T-cell (primary cell): ENCODE measurements around the gene KLHL25. TPM values are rescaled to one million over a fixed set of nuclear protein-coding genes. Genes with fewer than 3 reads are reported as not detected.
"Not testable (repeated sequence)": the region's sequence is repeated elsewhere in the genome, so short reads cannot be mapped to it uniquely, and the experiment has no call there.

Source experiments
- ATAC-seq, 4 experiments: fragments of 200-7000 bp in 3 of 4; fragments of 150-1000 bp in 1 of 4; cut with Tn5 transposase; replicated peaks in 1 of 4; 1 replicate in 3 of 4; 2 replicates in 1 of 4; pipeline ENCODE4 v1.10.0; 2021; ENCODE audit warnings: moderate library complexity in 3 of 4, mild to moderate bottlenecking in 2 of 4, moderate number of reproducible peaks in 1 of 4
- CTCF ChIA-PET, 2 donors: fragments of 300-600 bp; sonication (Branson Sonifier 250); formaldehyde crosslinking; loops; one replicate each; lab custom pipeline; 2022; ENCODE audit warnings: antibody characterized with exemption in 2 of 2; lab: Charles Lee
- POLR2A ChIA-PET, 2 donors: fragments of 300-600 bp; sonication (Branson Sonifier 250); formaldehyde crosslinking; loops; one replicate each; lab custom pipeline; 2022; ENCODE audit warnings: antibody characterized with exemption in 2 of 2; lab: Charles Lee
- DNase-seq, 35 experiments: peaks; one replicate each; pipeline versions ENCODE4 v3.0.0 to v3.0.0-alpha.2; 2013 to 2023
- H3K27ac ChIP-seq: one replicate; pipeline ENCODE4 v1.5.1; 2013; ENCODE audit warnings: low read length
- H3K27me3 ChIP-seq, 2 experiments: replicated peaks in 1 of 2; 1 replicate in 1 of 2; 2 replicates in 1 of 2; pipeline versions ENCODE4 v1.6.1 to v1.7.0; 2013; ENCODE audit warnings: low read length in 1 of 2, mixed read lengths in 1 of 2; ENCODE audit not compliant: control insufficient read depth in 2 of 2, insufficient read depth in 2 of 2; ENCODE audit errors: extremely low read depth in 1 of 2
- H3K36me3 ChIP-seq, 2 donors: 1 replicate in 1 of 2; 2 replicates in 1 of 2; pipeline versions ENCODE4 v1.6.1 to v1.7.0; 2013; ENCODE audit warnings: low read length in 1 of 2; ENCODE audit not compliant: control insufficient read depth in 2 of 2, insufficient read depth in 1 of 2; ENCODE audit errors: extremely low read depth in 1 of 2
- H3K4me1 ChIP-seq, 2 experiments: 1 replicate in 1 of 2; 2 replicates in 1 of 2; pipeline versions ENCODE4 v1.6.1 to v1.7.0; 2013; ENCODE audit warnings: low read length in 2 of 2, mixed read lengths in 1 of 2; ENCODE audit not compliant: insufficient read depth in 2 of 2, control insufficient read depth in 1 of 2; ENCODE audit errors: extremely low read depth in 1 of 2
- H3K4me3 ChIP-seq, 2 donors: 1 replicate in 1 of 2; 2 replicates in 1 of 2; pipeline versions ENCODE4 v1.5.1 to v1.7.0; 2013; ENCODE audit warnings: mild to moderate bottlenecking in 2 of 2, low read length in 1 of 2, moderate library complexity in 1 of 2; ENCODE audit not compliant: control insufficient read depth in 1 of 2; ENCODE audit errors: extremely low read depth in 1 of 2
- H3K9me3 ChIP-seq: 2 replicates; pipeline ENCODE4 v1.7.0; 2013
- H3K27ac Mint-ChIP-seq, 2 donors: one replicate each; pipeline ENCODE4 v1.8.0; 2020 to 2021; ENCODE audit warnings: mild to moderate bottlenecking in 2 of 2, mixed read lengths in 2 of 2
- H3K27me3 Mint-ChIP-seq, 2 donors: one replicate each; pipeline ENCODE4 v1.8.0; 2021 to 2022; ENCODE audit warnings: mixed read lengths in 2 of 2
- H3K36me3 Mint-ChIP-seq: one replicate; pipeline ENCODE4 v1.8.0; 2021; ENCODE audit warnings: mixed read lengths
- H3K4me1 Mint-ChIP-seq, 3 donors: one replicate each; pipeline ENCODE4 v1.8.0; 2020 to 2022; ENCODE audit warnings: mixed read lengths in 3 of 3, mild to moderate bottlenecking in 1 of 3
- H3K4me3 Mint-ChIP-seq, 3 donors: one replicate each; pipeline ENCODE4 v1.8.0; 2020 to 2022; ENCODE audit warnings: mild to moderate bottlenecking in 3 of 3, mixed read lengths in 3 of 3, moderate library complexity in 3 of 3
- H3K9me3 Mint-ChIP-seq, 3 donors: one replicate each; pipeline ENCODE4 v1.8.0; 2020 to 2022; ENCODE audit warnings: mixed read lengths in 3 of 3
- WGBS: methylation state at CpG from one replicate; pipeline ENCODE4 v1.1.5; 2013; ENCODE audit warnings: missing lambda C conversion rate; ENCODE audit not compliant: insufficient coverage; 5-methylcytosine and 5-hydroxymethylcytosine counted together
- total RNA-seq, 35 experiments: library from RNA in 6 of 35; stranded (reverse) in 6 of 35; fragments of 120-200 nt in 1 of 35; gene quantifications; one replicate each; pipeline versions ENCODE4 v1.2.1 to v1.2.4 and lab custom pipeline; 2013 to 2026

The KLHL25 gene
- total RNA-seq, 5 donors from 2014 or later (not counting 1 experiment from before 2014, with no cell fraction given) = 7.9 to 16.7 (median 13.6) TPM

GRCh38 chr15:85837011-85837433 lies 42.3 kb upstream of the KLHL25 start:
- no peaks in the 10 kb centered on the region for H3K9me3 Mint-ChIP-seq
- Histone ChIP-seq H3K27me3 (peaks cover 0 to 10% of the 10 kb centered on the region in 2 experiments), H3K4me3 (no peak overlapping the region), H3K4me1 (peaks cover 0 to 9% of the 10 kb centered on the region in 2 experiments), H3K27ac (no peak overlapping the region), H3K36me3 (no peaks in the 10 kb centered on the region), H3K9me3 (no peaks in the 10 kb centered on the region)
- no peak overlapping the region for H3K27ac Mint-ChIP-seq
- CTCF ChIA-PET = interaction anchor here in 1 of 2 donors (0.9 to 1.1 kb wide), 2 partner anchors 9 to 15 kb away, joined by 3 read pairs; no protein-coding TSS in a partner anchor
- H3K4me1 Mint-ChIP-seq = peaks cover 6 to 8% (median 6%) of the 10 kb centered on the region in 3 donors
- H3K4me3 Mint-ChIP-seq = no peak overlapping the region
- DNase-seq (no peak), ATAC-seq (no peak)
- POLR2A ChIA-PET = interaction anchor here in 1 of 2 donors (0.7 kb wide), 1 partner anchor 273 kb away, joined by 5 read pairs; no protein-coding TSS in a partner anchor
- H3K36me3 Mint-ChIP-seq = no peaks in the 10 kb centered on the region
- WGBS = 61% methylated on average over 5 of the region's 6 CpGs
- no peaks in the 10 kb centered on the region for H3K27me3 Mint-ChIP-seq

- DNase-seq (no peak), ATAC-seq (no peak)
- H3K36me3 ChIP-seq = no peaks in the 10 kb centered on the region
- H3K4me3 Mint-ChIP-seq = no peak overlapping the region
- H3K4me3 ChIP-seq = no peak overlapping the region
- no peaks in the 10 kb centered on the region for H3K36me3 Mint-ChIP-seq
- no peaks in the 10 kb centered on the region for H3K9me3 ChIP-seq
- H3K27me3 ChIP-seq = peaks cover 0 to 5% of the 10 kb centered on the region in 2 experiments
- no peak overlapping the region for H3K27ac ChIP-seq
- H3K27ac Mint-ChIP-seq = no peak overlapping the region
- H3K9me3 Mint-ChIP-seq = no peaks in the 10 kb centered on the region
- WGBS = 93% methylated on average over 3 of the region's 3 CpGs
- ChIA-PET CTCF (interaction anchor here (0.6 kb wide), 2 partner anchors 411 to 1043 kb away, joined by 3 read pairs; no protein-coding TSS in a partner anchor), POLR2A (no interaction called here)
- H3K4me1 ChIP-seq = no peaks in the 10 kb centered on the region
- no peaks in the 10 kb centered on the region for H3K4me1 Mint-ChIP-seq
- peaks cover 0 to 9% of the 10 kb centered on the region in 2 donors for H3K27me3 Mint-ChIP-seq
Measured at GRCh38 chr15:85834651-85835050, 39.9 kb upstream of the KLHL25 start.

- no peaks in the 10 kb centered on the region for H3K36me3 Mint-ChIP-seq
- DNase-seq (peak in 3 of 35 experiments; percentile 4 to 13 (median 6)), ATAC-seq (no peak)
- ChIA-PET CTCF (interaction anchor here in 1 of 2 donors (0.6 kb wide), 1 partner anchor 438 kb away, joined by 3 read pairs; no protein-coding TSS in a partner anchor), POLR2A (no interaction called here)
- Histone ChIP-seq H3K27me3 (peaks cover 0 to 5% of the 10 kb centered on the region in 2 experiments), H3K27ac (no peak overlapping the region), H3K4me3 (no peak overlapping the region), H3K36me3 (no peaks in the 10 kb centered on the region), H3K4me1 (no peaks in the 10 kb centered on the region), H3K9me3 (no peaks in the 10 kb centered on the region)
- H3K4me3 Mint-ChIP-seq = no peak overlapping the region
- H3K27ac Mint-ChIP-seq = no peak overlapping the region
- peaks cover 0 to 11% of the 10 kb centered on the region in 2 donors for H3K27me3 Mint-ChIP-seq
- no peaks in the 10 kb centered on the region for H3K9me3 Mint-ChIP-seq
- H3K4me1 Mint-ChIP-seq = no peaks in the 10 kb centered on the region
- no CpG with 5 or more reads among the region's 4 CpGs for WGBS
Measured at GRCh38 chr15:85832394-85832793, 37.7 kb upstream of the KLHL25 start.

- CTCF ChIA-PET = interaction anchor here in 1 of 2 donors (1.1 kb wide), 1 partner anchor 9 kb away, joined by 3 read pairs; no protein-coding TSS in a partner anchor
- H3K27me3 ChIP-seq = peaks cover 0 to 5% of the 10 kb centered on the region in 2 experiments
- WGBS = 78% methylated on average over 12 of the region's 15 CpGs
- ATAC-seq (peak in 2 of 4 experiments; percentile 42 to 44), DNase-seq (peak in 15 of 35 experiments; percentile 4 to 47 (median 14))
- H3K27me3 Mint-ChIP-seq = peaks cover 0 to 11% of the 10 kb centered on the region in 2 donors
- H3K36me3 Mint-ChIP-seq = no peaks in the 10 kb centered on the region
- H3K27ac Mint-ChIP-seq = no peak overlapping the region
- H3K9me3 ChIP-seq = no peaks in the 10 kb centered on the region
- no peak overlapping the region for H3K27ac ChIP-seq
- POLR2A ChIA-PET = no interaction called here
- H3K4me1 Mint-ChIP-seq = no peaks in the 10 kb centered on the region
- H3K36me3 ChIP-seq = no peaks in the 10 kb centered on the region
- no peak overlapping the region for H3K4me3 ChIP-seq
- H3K4me3 Mint-ChIP-seq = no peak overlapping the region
- H3K4me1 ChIP-seq = no peaks in the 10 kb centered on the region
- no peaks in the 10 kb centered on the region for H3K9me3 Mint-ChIP-seq
Measured at GRCh38 chr15:85831415-85832113, 36.8 kb upstream of the KLHL25 start.

- POLR2A ChIA-PET = interaction anchor here in 1 of 2 donors (0.6 kb wide), 1 partner anchor 13 kb away, joined by 5 read pairs; no protein-coding TSS in a partner anchor
- H3K27ac Mint-ChIP-seq = not testable (repeated sequence)
- H3K27me3 Mint-ChIP-seq = peaks cover 0 to 12% of the 10 kb centered on the region in 2 donors
Measured at GRCh38 chr15:85829754-85830153, 35.0 kb upstream of the KLHL25 start.

GRCh38 chr15:85828874-85829273 lies 34.1 kb upstream of the KLHL25 start:
- Mint-ChIP-seq H3K4me1 (no peaks in the 10 kb centered on the region), H3K27ac (no peak overlapping the region), H3K9me3 (no peaks in the 10 kb centered on the region), H3K36me3 (no peaks in the 10 kb centered on the region), H3K27me3 (peaks cover 0 to 12% of the 10 kb centered on the region in 2 donors), H3K4me3 (no peak overlapping the region)
- DNase-seq (no peak), ATAC-seq (no peak)
- no peaks in the 10 kb centered on the region for H3K4me1 ChIP-seq
- H3K4me3 ChIP-seq = no peak overlapping the region
- H3K9me3 ChIP-seq = no peaks in the 10 kb centered on the region
- ChIA-PET POLR2A (no interaction called here), CTCF (interaction anchor here in 1 of 2 donors (1.1 kb wide), 1 partner anchor 14 kb away, joined by 3 read pairs; no protein-coding TSS in a partner anchor)
- H3K36me3 ChIP-seq = no peaks in the 10 kb centered on the region
- no peak overlapping the region for H3K27ac ChIP-seq
- H3K27me3 ChIP-seq = peaks cover 0 to 5% of the 10 kb centered on the region in 2 experiments
- 78% methylated on average over 1 of the region's 4 CpGs for WGBS

More at GRCh38 chr15:85829754-85830153, 35.0 kb upstream of the KLHL25 start:
- H3K4me3 Mint-ChIP-seq, H3K27ac ChIP-seq, H3K9me3 ChIP-seq, H3K36me3 Mint-ChIP-seq, H3K9me3 Mint-ChIP-seq, ATAC-seq, H3K36me3 ChIP-seq, H3K4me3 ChIP-seq, DNase-seq, H3K27me3 ChIP-seq, H3K4me1 ChIP-seq, H3K4me1 Mint-ChIP-seq: not testable (repeated sequence)
- CTCF ChIA-PET = interaction anchor here in 1 of 2 donors (0.6 kb wide), 1 partner anchor 98 kb away, joined by 6 read pairs; no protein-coding TSS in a partner anchor
- 93% methylated on average over 3 of the region's 4 CpGs for WGBS
